Suprapubic skin (tissue), 4 donors: Measurements from ENCODE around the gene CES2. TPM values are rescaled to one million over a fixed set of nuclear protein-coding genes. Genes with fewer than 3 reads are reported as not detected.
"Not testable (repeated sequence)": the region's sequence is repeated elsewhere in the genome, so short reads cannot be mapped to it uniquely, and the experiment has no call there.

Experiments
- DNase-seq, 2 donors: peaks; one replicate each; pipeline ENCODE4 v3.0.0-alpha.2; 2019; ENCODE audit warnings: low spot score in 2 of 2
- H3K27ac ChIP-seq: fragments of 200-600 bp; sonication (generic); one replicate; pipeline ENCODE4 v1.5.1; 2019
- H3K27me3 ChIP-seq: fragments of 200-600 bp; sonication (generic); one replicate; pipeline ENCODE4 v1.5.1; 2019
- H3K36me3 ChIP-seq: fragments of 200-600 bp; sonication (generic); one replicate; pipeline ENCODE4 v1.5.1; 2019
- H3K4me1 ChIP-seq: fragments of 200-600 bp; sonication (generic); one replicate; pipeline ENCODE4 v1.5.1; 2019
- H3K4me3 ChIP-seq: fragments of 200-600 bp; sonication (generic); one replicate; pipeline ENCODE4 v1.5.1; 2019; ENCODE audit warnings: mild to moderate bottlenecking
- H3K9me3 ChIP-seq: fragments of 200-600 bp; sonication (generic); one replicate; pipeline ENCODE4 v1.5.1; 2019
- CTCF ChIP-seq, 2 donors: fragments of 200-600 bp in 1 of 2; fragments of 450-650 bp in 1 of 2; sonication (generic) in 1 of 2; IDR thresholded peaks; one replicate each; pipeline ENCODE4 v1.5.1; 2016 to 2019; ENCODE audit warnings: antibody characterized with exemption in 2 of 2, mild to moderate bottlenecking in 1 of 2, moderate library complexity in 1 of 2
- EP300 ChIP-seq: sonication (generic); formaldehyde crosslinking; IDR thresholded peaks from one replicate; pipeline ENCODE4 v1.6.1; 2017; ENCODE audit warnings: antibody characterized with exemption
- POLR2A ChIP-seq, 2 donors: fragments of 450-650 bp; IDR thresholded peaks; one replicate each; pipeline ENCODE4 v1.6.1; 2017; ENCODE audit warnings: antibody characterized with exemption in 2 of 2, mild to moderate bottlenecking in 2 of 2, moderate library complexity in 2 of 2
- POLR2AphosphoS5 ChIP-seq, 3 donors: sonication (generic); formaldehyde crosslinking; IDR thresholded peaks; one replicate each; pipeline ENCODE4 v1.6.1; 2017; ENCODE audit warnings: antibody characterized with exemption in 3 of 3
- WGBS: methylation state at CpG from one replicate; pipeline ENCODE4 v1.1.5; 2018; 5-methylcytosine and 5-hydroxymethylcytosine counted together
- total RNA-seq, 4 donors: library from RNA; depleted of rRNA; stranded (reverse); fragments of >200 nt; gene quantifications; one replicate each; pipeline ENCODE4 v1.1.0, GENCODE V29; 2016

The CES2 gene
- total RNA-seq, 4 donors from 2014 or later: 33.6 to 56.0 (median 42.3) TPM

- TF ChIP-seq POLR2AphosphoS5 (IDR thresholded peaks at IDR 0.05) (no peak), EP300 (no peak), CTCF (IDR thresholded peaks at IDR 0.05) (no peak), POLR2A (IDR thresholded peaks at IDR 0.05) (no peak)
- DNase-seq: no peak
- no peak overlapping the region for H3K27ac ChIP-seq
Observed at GRCh38 chr16:66972983-66973382, 37.7 kb downstream of the CES2 start.

DNA sequence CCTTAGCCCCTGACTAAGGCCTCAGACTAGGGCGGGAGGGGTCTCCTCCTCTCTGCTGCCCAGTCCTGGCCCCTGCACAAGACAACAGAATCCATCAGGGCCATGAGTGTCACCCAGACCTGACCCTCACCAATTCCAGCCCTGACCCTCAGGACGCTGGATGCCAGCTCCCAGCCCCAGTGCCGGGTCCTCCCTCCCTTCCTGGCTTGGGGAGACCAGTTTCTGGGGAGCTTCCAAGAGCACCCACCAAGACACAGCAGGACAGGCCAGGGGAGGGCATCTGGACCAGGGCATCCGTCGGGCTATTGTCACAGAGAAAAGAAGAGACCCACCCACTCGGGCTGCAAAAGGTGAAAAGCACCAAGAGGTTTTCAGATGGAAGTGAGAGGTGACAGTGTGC, 38.4 kb downstream of the CES2 start:
- Histone ChIP-seq H3K27me3 (no peaks in the 10 kb centered on the region), H3K27ac (no peak overlapping the region), H3K9me3 (no peaks in the 10 kb centered on the region), H3K36me3 (no peaks in the 10 kb centered on the region), H3K4me3 (no peak overlapping the region), H3K4me1 (peaks cover 9% of the 10 kb centered on the region)
- TF ChIP-seq CTCF (IDR thresholded peaks at IDR 0.05): no peak
- TF ChIP-seq POLR2A (IDR thresholded peaks at IDR 0.05): no peak
- no peak for TF ChIP-seq EP300
- TF ChIP-seq POLR2AphosphoS5 (IDR thresholded peaks at IDR 0.05): no peak
- DNase-seq: no peak
- WGBS: 100% methylated on average over 3 of the region's 6 CpGs

More at GRCh38 chr16:66972983-66973382, 37.7 kb downstream of the CES2 start:
- Histone ChIP-seq H3K4me3 (no peak overlapping the region), H3K27me3 (no peaks in the 10 kb centered on the region), H3K4me1 (peaks cover 5% of the 10 kb centered on the region), H3K9me3 (no peaks in the 10 kb centered on the region), H3K36me3 (no peaks in the 10 kb centered on the region)
- 82% methylated on average over 9 of the region's 9 CpGs for WGBS

- H3K4me3 ChIP-seq, H3K9me3 ChIP-seq, H3K27ac ChIP-seq, DNase-seq, H3K27me3 ChIP-seq, H3K36me3 ChIP-seq: not testable (repeated sequence)
- WGBS: no CpG with 5 or more reads among the region's 32 CpGs
- peaks cover 14% of the 10 kb centered on the region for H3K4me1 ChIP-seq
Observed at GRCh38 chr16:66974156-66974931, 39.0 kb downstream of the CES2 start.

- H3K4me3 ChIP-seq, H3K36me3 ChIP-seq, H3K27me3 ChIP-seq, DNase-seq, H3K27ac ChIP-seq, H3K9me3 ChIP-seq: not testable (repeated sequence)
- peaks cover 17% of the 10 kb centered on the region for H3K4me1 ChIP-seq
- 57% methylated on average over 9 of the region's 11 CpGs for WGBS
Observed at GRCh38 chr16:66974932-66975246, 39.6 kb downstream of the CES2 start.

DNA sequence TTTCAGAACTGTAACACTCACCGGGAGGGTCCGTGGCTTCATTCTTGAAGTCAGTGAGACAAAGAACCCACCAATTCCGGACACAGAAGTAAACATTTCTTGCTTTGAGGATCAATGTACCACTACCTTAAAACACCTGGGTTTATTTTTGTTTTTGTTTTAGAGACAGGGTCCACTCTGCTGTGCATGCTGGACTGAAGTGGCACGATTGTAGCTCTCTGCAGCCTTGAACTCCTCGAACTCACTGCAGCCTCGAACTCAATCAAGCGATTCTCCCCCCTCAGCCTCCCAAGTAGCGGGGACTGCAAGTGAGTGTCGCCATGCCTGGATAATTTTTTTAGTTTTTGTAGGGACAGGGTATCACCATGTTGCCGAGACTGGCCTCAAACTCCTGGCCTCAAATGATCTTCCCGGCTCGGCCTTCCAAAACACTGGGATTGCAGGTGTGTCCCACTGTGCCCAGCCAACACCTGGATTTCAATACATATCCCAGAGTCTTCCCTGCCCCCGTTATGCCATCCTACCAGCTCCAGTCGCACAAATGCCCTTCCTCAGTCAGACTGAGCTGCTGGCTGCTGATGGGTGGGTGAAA, 40.1 kb downstream of the CES2 start:
- Histone ChIP-seq H3K4me3 (no peak overlapping the region), H3K27me3 (no peaks in the 10 kb centered on the region), H3K9me3 (no peaks in the 10 kb centered on the region), H3K4me1 (peaks cover 17% of the 10 kb centered on the region), H3K27ac (no peak overlapping the region), H3K36me3 (no peaks in the 10 kb centered on the region)
- WGBS: 85% methylated on average over 14 of the region's 14 CpGs
- TF ChIP-seq CTCF (IDR thresholded peaks at IDR 0.05) (no peak), POLR2AphosphoS5 (IDR thresholded peaks at IDR 0.05) (no peak), POLR2A (IDR thresholded peaks at IDR 0.05) (no peak), EP300 (no peak)
- no peak for DNase-seq

DNA sequence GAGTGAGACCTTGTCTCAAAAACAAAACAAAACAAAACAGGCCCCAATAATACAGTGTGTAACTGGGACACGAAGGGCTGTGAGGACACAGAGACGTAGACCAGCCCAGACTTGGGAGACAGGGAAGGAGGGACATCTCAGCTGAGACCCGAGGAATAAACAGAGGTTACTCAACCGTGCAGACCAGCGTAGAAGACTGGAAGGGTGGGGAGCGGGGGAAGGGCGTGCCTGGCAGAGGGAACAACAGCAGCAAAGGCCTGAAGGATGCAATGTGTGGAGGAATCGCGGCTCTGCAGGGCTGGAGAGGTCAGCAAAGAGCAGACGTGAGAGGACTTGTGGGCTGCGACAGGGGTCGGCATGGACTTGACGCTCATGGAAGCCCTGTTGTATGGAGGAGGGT, 41.4 kb downstream of the CES2 start:
- H3K36me3 ChIP-seq: no peaks in the 10 kb centered on the region
- no peak overlapping the region for H3K27ac ChIP-seq
- no peaks in the 10 kb centered on the region for H3K27me3 ChIP-seq
- TF ChIP-seq POLR2AphosphoS5 (IDR thresholded peaks at IDR 0.05) (no peak), POLR2A (IDR thresholded peaks at IDR 0.05) (no peak), EP300 (no peak), CTCF (IDR thresholded peaks at IDR 0.05) (no peak)
- 52% methylated on average over 13 of the region's 13 CpGs for WGBS
- H3K4me3 ChIP-seq: no peak overlapping the region
- H3K9me3 ChIP-seq: no peaks in the 10 kb centered on the region
- peaks cover 17% of the 10 kb centered on the region for H3K4me1 ChIP-seq
- DNase-seq: no peak
